Stimulated activated CD8-positive, alpha-beta memory T cell treated with anti-CD3 and anti-CD28 coated beads, Interleukin-12 subunit alpha, Interleukin-12 subunit beta, amount 100 ng/mL, for 24 hours (primary cell): Measurements from ENCODE around the gene GIMAP1.

ENCODE experiments used
- DNase-seq: peaks from one replicate; pipeline ENCODE4 v3.0.0-alpha.2; 2020; ENCODE audit errors: extremely low read depth

GIMAP1 gene

DNA sequence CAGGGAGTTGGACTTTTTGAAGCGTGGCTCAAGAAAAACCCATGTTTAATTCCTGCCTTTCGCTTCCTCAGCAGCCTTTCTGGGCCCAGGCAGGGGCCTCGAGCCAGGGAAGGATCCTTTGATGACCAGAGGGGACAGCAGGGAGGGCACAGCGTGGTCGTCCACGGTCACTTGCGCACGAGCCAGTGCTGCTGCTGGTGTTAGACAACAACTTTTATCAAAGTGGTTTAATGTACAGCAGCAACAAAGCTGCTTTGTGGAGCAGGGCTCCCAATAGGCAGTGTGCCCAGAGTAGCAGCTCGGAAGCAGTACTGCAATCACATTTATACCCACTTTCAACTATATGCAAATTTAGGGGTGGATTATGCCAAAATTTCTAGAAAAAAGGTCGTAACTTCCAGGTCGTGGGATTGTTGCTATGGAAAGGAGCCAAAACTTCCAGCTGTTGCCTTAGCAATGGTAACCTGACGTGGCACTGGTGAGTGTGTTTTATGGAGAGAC is 6.1 kb downstream of the GIMAP1 start:
- no peak for DNase-seq

DNA sequence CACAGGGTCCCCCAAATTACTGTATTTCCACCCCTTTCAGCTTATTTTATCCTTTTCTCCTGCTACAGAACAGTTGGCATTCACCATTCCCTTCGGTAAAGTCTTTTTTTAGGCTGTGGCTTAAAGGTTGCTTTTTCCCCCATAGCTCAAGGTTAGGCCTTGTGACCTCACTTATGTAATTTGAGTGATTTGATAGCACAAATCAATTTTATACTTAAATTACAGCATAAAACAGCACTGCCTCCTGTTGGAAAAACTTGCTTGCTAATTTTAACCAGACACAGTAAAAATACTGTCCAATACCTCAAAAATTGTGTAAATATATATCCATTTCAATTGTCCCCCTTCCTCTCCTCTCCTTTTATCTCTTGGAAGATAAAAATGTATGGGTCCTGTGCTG is 7.1 kb downstream of the GIMAP1 start:
- no peak for DNase-seq

GRCh38 chr7:150727381-150727780 is 11.0 kb downstream of the GIMAP1 start:
- no peak for DNase-seq

DNA sequence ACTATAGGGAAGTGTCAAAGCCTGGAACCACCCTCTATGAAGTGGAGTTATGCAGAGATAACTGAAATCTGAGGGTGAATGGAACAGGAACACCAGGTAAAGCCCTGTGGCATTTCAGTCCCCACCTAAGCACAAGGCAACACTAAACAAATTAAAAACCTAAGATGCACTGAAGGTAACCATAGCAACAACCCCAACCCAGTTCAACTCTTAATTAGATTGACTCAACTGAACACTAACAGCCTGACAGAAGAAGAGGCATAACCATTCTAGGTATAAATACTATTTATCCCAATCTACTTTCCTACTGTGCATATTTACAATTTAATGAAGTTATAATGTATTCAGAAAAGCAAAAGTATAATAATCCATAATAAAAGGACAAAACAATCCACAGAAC is 11.6 kb downstream of the GIMAP1 start:
- no peak for DNase-seq

- DNase-seq, result no peak
Measured at GRCh38 chr7:150728609-150729008, 12.2 kb downstream of the GIMAP1 start.

DNA sequence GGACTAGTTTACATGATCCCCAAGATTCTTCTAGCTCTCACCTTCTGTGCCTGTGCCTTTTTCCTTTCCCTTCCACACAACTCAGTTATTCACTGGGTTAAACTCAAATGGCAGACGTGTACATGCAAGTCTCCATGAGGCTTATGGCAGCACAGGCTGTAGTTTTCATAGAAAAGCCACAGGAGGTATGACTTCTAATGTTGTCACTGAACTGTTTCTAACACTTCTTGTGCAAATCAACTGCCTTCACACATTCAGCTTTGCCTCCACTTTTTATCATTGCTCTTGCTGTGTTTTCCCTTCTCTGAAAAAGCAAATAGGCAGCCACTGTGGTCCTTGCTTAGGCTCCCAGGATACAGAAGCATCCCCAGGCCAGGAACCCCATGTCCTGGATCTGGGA is 15.5 kb downstream of the GIMAP1 start:
- no peak for DNase-seq

DNA sequence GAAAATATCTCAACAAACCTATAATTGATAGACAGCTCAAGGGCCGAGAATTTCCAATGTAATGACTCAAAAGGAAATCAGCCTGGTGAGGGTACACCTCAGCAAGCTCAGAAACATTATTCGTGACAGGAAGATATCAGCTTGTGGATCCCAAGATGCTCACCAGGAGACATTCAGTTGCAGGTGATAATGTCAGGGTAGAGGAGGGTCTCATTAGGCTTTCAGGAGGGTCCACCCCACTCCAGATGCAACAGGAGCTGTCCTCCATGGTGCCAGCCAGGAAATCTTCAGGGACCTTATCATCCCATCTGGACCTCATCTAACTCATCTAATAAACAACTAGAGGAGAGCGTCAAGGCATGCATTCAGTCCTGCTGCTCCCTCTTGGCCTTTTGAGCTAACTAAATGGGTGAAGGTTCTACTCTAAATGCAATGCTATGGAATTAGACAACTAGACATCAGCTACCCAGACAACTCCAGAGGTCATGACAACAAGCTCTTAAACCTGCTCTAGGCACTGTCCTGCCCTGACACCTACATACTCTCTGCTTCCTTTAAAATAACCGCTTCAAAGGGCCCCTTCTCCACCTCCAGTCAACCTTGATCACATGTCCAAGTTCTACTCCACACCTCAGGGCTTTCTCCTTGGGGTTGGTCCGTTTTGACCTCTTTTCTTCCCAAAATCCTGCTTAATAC is 16.5 kb downstream of the GIMAP1 start:
- no peak for DNase-seq

- no peak for DNase-seq
Measured at GRCh38 chr7:150733482-150734095, 17.2 kb downstream of the GIMAP1 start.

- no peak for DNase-seq
Measured at GRCh38 chr7:150734254-150734653, 17.8 kb downstream of the GIMAP1 start.

DNA sequence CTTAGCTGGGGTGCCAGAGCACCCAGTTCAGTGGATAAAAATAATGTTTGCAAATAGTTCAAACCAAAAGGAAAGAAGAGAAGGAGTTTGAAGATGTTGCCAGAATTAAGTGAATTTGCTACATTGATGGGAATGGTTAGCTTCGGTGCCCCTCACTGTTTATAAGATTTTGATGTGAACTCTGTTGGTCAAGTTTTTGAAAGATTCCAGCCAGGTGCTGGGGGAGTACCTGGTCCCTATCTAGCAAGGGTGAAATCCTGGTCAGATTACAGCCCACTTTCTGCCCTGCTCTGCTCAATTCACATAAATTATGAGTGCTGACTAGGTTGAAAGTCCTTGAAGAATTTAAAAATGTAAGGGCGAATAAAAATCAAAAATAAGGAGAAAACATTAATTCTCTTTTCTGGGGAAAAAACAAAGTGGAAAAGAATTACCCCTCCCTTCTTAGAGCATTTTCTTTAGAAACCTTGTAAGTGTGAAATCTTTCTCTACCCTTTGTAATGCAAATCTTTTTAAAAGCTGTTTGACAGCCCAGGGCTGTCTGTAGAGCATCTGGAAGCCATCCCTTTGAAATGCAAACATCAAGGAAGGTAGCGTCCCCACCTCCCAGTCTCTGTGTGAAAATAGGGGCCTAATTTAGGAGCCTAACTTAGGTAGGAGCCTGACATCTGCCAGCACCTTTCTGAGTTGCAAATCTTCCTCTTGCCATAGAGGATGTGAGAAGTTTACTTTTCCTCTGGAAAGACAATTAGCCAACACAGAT is 19.4 kb downstream of the GIMAP1 start:
- DNase-seq, result no peak

- DNase-seq, result no peak
Measured at GRCh38 chr7:150736864-150737263, 20.5 kb downstream of the GIMAP1 start.

DNA sequence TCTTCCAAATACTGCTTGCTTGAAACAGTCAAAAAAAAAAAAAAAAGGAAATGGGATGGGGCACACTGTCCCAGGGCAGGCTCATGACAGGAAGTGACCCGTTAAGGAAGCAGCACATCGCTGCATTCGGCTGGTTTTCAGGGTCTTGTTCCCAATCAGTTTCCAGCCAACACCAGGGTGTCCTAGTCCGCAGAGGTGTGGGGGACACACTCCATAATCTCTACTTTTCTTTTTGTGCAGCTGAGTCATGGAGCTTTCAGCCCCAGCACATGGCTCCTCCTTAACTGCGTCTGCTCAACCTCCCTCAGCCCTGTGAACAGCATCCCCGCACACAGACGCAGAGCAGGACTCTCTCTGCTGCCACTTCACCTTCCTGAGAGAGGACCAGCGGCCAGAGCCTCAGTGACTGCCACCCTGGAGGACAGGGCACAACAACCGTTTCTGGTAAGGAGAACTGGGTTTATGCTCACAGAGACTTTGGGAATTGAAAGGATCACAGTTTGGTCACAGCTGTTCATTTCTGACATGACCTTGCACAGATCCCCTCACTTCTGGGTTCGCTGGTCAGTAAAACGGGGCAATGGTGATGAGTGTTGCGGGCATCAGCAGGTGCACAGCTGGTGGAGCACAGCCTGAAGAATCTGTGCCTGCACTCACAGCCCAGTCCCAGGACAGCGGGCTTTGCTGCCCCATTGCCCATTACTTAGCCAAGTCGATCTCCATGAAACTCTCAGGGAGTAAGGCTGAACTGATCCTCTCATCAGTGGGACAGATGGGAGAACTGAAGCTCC is 21.0 kb downstream of the GIMAP1 start, which contains the start of gene GIMAP5:
TSS of gene GIMAP5 (plus strand) at position 154 of the 791 bp plus-strand sequence. CDS start 3,467 bp downstream, outside the sequence.
- no peak for DNase-seq

DNA sequence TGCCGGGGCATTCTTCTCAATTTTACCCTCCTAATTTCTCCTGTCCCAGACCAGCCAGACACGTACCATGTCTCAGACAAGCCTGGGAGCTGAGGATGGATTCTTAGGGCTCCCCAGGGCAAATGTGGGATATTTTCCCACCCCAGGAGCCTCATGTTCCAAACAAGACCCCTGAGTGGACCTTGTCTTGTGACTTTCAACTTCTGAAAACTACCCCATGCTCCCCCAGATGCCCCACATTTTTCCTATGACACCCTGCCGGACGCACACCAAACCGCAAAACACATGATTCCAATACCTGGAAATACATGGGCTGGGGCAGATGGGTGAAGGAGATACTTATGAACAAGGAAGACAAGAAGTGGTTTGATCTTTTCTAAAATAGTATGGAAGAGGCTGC is 21.7 kb downstream of the GIMAP1 start:
- no peak for DNase-seq

DNA sequence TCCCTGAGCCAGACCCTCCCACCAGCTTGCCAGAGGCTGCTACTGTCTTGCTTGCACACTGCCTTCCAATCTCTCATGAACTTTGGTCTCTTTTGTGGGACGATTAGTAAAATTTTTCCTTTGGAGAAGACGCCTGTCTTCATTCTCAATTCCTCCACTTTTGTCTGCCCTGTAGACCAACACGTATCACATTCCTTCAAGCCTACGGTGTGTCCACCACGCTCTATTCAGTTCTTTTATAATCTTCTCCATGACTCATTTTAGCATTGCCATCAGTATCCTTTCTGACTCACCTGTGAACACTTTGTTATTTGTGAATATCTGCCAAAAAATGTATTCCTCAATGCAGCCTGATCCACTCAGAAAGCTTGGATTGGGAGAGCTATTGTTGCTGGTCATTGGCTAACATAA is 22.2 kb downstream of the GIMAP1 start:
- DNase-seq, result no peak

DNA sequence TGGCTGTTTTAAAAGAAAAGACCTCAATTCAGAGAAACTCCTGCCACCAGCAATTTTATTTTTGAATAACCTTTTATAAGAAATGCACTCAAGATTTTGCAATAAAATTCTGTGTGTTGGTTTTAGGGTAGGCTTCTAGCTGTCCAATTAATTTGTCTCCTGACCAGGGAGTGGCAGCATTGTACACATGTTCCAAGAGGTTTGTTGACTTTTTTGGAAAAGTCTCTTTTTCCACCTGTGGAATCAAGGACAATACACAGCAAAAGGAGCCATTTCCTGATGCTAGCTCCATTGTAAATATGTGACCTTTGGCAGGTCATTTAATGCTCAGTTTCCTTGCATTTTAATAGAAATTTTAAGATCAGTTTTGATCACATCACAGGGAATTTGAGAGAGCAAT is 22.6 kb downstream of the GIMAP1 start:
- DNase-seq, result no peak

DNA sequence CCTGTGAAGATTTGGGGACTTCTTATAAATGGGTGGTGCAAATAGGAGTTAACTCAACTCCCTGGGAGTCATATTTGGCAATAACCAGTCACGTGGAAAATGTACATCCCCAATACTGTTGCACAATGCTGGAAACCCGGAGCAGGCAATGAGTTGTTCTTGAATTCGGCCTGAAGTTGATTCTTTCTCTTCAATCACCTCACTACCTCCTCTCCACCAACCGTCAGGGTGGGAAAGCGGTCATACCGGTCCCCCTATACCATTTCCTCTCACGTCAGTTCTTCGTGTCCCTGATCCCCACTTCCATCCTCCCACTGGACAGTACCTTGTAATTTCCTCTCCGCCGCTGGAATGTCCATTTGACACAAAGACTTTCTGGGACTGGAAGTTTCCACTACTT is 23.6 kb downstream of the GIMAP1 start:
- no peak for DNase-seq

DNA sequence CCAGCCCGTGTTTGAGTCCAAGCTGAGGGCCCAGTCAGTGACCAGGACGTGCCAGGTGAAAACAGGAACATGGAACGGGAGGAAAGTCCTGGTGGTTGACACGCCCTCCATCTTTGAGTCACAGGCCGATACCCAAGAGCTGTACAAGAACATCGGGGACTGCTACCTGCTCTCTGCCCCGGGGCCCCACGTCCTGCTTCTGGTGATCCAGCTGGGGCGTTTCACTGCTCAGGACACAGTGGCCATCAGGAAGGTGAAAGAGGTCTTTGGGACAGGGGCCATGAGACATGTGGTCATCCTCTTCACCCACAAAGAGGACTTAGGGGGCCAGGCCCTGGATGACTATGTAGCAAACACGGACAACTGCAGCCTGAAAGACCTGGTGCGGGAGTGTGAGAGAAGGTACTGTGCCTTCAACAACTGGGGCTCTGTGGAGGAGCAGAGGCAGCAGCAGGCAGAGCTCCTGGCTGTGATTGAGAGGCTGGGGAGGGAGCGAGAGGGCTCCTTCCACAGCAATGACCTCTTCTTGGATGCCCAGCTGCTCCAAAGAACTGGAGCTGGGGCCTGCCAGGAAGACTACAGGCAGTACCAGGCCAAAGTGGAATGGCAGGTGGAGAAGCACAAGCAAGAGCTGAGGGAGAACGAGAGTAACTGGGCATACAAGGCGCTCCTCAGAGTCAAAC is 26.0 kb downstream of the GIMAP1 start:
- no peak for DNase-seq

GRCh38 chr7:150744041-150744656 is 27.7 kb downstream of the GIMAP1 start:
- DNase-seq, result no peak

GRCh38 chr7:150745086-150745485 is 28.7 kb downstream of the GIMAP1 start:
- DNase-seq, result no peak

DNA sequence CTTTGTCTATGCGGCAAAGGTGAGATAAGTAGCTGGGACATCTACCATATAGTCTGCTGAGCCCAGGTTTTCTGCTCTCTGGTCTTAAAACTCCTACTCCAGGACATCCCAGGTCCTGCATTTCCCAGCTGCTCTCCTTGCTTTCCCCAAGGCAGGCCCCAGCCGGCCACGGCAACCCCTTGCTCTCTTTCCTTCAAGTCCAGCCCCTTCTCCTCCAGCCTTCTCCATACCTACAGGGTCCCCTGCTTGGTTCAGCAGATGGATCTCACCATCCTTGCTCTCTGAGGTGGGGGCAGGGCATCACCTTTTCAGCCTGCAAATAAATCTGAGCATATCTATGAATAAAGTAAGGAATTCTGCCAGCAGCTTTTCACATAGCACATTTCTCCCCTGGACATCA is 29.5 kb downstream of the GIMAP1 start:
- no peak for DNase-seq

DNA sequence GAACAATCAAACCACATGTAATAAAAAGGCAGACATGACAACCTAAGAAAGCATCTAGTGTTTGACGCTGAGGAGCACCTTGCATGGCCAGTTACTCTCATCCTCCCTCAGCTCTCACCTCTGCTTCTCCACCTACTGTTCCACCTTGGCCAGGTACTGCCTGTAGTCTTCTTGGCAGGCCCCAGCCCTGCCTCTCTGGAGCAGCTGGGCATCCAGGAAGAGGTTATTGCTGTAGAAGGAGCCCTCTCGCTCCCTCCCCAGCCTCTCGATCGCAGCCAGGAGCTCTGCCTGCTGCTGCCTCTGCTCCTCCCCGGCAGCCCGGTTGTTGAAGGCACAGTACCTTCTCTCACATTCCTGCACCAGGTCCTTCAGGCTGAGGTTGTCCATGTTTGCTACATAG is 30.5 kb downstream of the GIMAP1 start:
- DNase-seq, result no peak
